Uterus (tissue), 4 donors: ENCODE measurements around the gene ERAS. TPM values are rescaled to one million over a fixed set of nuclear protein-coding genes. Genes with fewer than 3 reads are reported as not detected.

ENCODE experiments used
- DNase-seq, 2 donors: peaks; one replicate each; pipeline ENCODE4 v3.0.0-alpha.2; 2019 to 2020
- H3K27ac ChIP-seq, 2 donors: fragments of 200-600 bp; sonication (generic); 1 replicate in 1 of 2; 2 replicates in 1 of 2; pipeline ENCODE4 v1.5.1; 2016 to 2018
- H3K27me3 ChIP-seq, 2 donors: fragments of 200-600 bp; sonication (generic); one replicate each; pipeline ENCODE4 v1.5.1; 2018 to 2019; ENCODE audit warnings: control low read depth in 1 of 2
- H3K36me3 ChIP-seq, 2 donors: fragments of 200-600 bp; sonication (generic); one replicate each; pipeline ENCODE4 v1.5.1; 2019; ENCODE audit warnings: control low read depth in 1 of 2
- H3K4me1 ChIP-seq, 2 donors: fragments of 200-600 bp; sonication (generic); one replicate each; pipeline ENCODE4 v1.5.1; 2018 to 2019; ENCODE audit warnings: control low read depth in 1 of 2
- H3K4me3 ChIP-seq, 2 donors: fragments of 200-600 bp; sonication (generic); 1 replicate in 1 of 2; 2 replicates in 1 of 2; pipeline ENCODE4 v1.5.1; 2018 to 2019; ENCODE audit warnings: mild to moderate bottlenecking in 1 of 2
- H3K9me3 ChIP-seq, 2 donors: fragments of 200-600 bp; sonication (generic); one replicate each; pipeline ENCODE4 v1.5.1; 2019; ENCODE audit warnings: control low read depth in 1 of 2
- CTCF ChIP-seq, 4 experiments: fragments of 200-600 bp in 2 of 4; fragments of 450-650 bp in 2 of 4; sonication (generic) in 2 of 4; IDR thresholded peaks; one replicate each; pipeline ENCODE4 v1.5.1; 2016 to 2019; ENCODE audit warnings: antibody characterized with exemption in 4 of 4, mild to moderate bottlenecking in 2 of 4, moderate library complexity in 1 of 4
- POLR2A ChIP-seq, 2 donors: fragments of 450-650 bp; IDR thresholded peaks; one replicate each; pipeline ENCODE4 v1.6.1; 2016; ENCODE audit warnings: antibody characterized with exemption in 2 of 2, mild to moderate bottlenecking in 1 of 2, moderate library complexity in 1 of 2
- intact Hi-C: fragments of 100-400 bp; cut with DNase I; formaldehyde crosslinking; loops from one replicate; pipeline ENCODE4 v1.15.1; 2023; ENCODE audit warnings: low total_unique reads
- total RNA-seq, 4 donors: library from RNA; depleted of rRNA in 3 of 4; stranded (reverse); fragments of >200 nt in 3 of 4; gene quantifications; one replicate each; pipeline versions ENCODE4 v1.1.0 to v1.2.4, GENCODE V29; 2014 to 2023
- donor health status: DM: yes; HTN: yes; CAD: no.

Gene ERAS
- total RNA-seq, 4 donors from 2014 or later = 0.41 to 0.46 TPM; not detected in 2

DNA sequence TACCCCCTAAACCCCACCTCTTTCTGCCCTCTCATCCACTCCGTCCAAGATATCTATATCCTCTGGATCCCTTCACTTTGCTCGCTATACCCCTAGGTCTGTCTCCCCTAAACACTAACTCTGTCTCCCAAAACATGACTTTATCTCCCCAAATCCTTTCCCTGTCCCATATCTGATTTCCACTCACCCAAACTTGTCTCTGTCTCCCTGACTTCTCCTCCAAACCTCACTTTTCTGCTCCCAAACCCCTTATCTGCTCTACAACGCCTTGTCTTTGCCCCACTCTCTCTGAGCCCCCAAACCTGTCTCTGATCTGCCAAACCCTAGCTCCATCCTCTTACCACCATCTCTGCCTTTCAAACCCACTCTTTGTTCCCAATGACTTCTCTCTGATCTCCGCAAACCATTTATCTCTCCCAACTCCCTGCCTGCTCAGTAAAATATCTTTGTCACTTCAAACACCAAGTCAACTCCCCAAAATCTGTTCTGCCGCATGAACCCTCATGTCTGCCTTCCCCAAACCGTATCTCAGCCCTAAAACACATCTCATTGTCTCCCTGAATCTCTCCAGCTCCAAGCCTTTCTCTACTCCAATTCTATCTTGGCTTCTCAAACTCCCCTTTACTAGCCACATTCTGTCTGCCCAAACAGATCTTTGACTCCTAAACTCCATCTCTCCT, 39.3 kb upstream of the ERAS start:
- TF ChIP-seq CTCF (IDR thresholded peaks at IDR 0.05) (no peak), POLR2A (IDR thresholded peaks at IDR 0.05) (no peak)
- no peak for DNase-seq
- H3K4me1 ChIP-seq = no peaks in the 10 kb centered on the region
- H3K27ac ChIP-seq = no peak overlapping the region
- intact Hi-C loops = no loop called here
- H3K36me3 ChIP-seq = no peaks in the 10 kb centered on the region
- no peak overlapping the region for H3K4me3 ChIP-seq
- H3K27me3 ChIP-seq = no peaks in the 10 kb centered on the region
- H3K9me3 ChIP-seq = no peaks in the 10 kb centered on the region

DNA sequence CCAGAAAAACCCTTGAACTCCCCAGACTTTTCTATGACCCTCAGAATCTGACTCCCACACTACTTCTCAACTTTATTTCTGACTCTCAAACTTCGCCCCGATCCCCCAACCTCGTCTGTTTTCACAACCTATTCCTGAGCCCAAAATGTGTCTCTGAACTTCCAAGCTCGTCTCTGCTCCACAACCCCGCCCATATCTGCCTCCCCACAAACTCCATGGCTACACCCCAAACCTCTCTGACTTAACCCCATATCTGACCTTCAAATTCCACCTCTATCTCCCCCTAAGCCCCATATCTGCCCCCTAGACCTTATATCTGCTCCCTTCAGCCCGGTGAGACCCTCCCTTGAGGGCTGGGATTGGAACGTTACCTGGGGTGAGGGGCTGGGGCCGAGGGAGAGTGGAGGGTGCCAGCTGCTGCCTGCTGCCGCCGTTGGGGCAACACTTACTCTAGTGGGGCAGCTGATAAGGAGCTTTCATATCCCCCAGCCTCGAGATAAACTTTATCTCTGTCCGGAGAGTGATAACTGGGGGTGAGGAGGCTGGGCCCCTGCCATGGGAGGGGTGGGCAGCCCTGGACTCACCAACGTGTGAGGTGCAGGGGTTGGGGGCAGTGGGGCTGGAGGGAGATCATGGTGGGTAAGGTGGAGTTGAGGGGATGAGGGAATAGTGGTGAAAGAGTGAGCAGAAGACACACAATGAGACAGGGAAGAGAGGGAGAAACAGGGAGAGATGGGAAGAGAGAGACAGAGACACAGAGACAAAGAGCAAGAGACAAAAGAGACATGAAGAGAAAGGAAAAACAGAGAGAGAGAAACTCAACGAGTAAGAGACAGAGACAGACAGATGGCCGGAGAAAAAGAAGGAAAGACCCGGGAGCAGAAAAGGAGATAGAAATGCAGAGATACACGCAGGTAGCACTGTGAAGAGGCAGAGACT, 38.5 kb upstream of the ERAS start:
- H3K9me3 ChIP-seq = no peaks in the 10 kb centered on the region
- H3K36me3 ChIP-seq = no peaks in the 10 kb centered on the region
- no peak overlapping the region for H3K4me3 ChIP-seq
- DNase-seq = no peak
- no peaks in the 10 kb centered on the region for H3K27me3 ChIP-seq
- no peak overlapping the region for H3K27ac ChIP-seq
- TF ChIP-seq POLR2A (IDR thresholded peaks at IDR 0.05) = no peak
- no peak for TF ChIP-seq CTCF (IDR thresholded peaks at IDR 0.05)
- intact Hi-C loops = no loop called here
- H3K4me1 ChIP-seq = no peaks in the 10 kb centered on the region

DNA sequence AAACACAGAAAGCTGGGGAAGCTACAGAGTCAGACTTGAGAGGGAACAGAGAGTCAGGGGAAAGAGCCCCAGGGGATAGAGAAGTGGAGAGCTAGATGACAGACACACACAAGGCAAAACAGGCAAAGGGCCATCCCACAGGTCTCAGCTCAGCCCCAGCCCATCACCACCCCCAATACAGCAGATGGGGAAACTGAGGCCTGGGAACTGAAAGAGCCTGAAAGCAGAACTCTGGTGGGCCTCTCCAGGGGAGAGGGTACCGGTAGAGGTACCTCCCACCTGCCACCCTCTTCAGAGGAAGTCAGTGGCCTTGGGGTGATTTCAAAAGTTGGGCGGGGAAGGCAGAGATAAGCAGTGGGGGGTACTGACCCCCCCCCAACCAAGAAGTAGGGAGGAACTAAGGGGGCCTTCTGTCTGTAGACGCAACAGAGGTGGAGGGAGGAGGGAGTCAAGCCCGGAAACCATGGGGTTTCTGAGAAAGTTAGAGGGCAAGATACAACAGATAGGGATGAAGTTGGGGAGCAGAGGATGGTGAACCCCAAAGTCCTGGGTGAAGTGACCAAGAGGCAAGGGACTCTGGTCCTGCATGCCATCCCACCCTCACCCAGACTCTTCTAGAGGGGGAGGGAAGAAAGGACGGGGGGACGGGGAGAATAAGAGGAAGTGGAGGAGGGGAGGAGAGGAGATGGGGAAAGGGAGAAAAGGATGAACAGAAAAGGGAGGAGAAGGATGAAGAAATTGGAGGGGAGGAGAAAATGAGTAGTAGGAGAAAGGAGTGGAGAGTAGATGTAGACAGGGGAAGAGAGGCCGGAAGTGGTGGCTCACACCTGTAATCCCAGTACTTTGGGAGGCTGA, 36.7 kb upstream of the ERAS start:
- Histone ChIP-seq H3K9me3 (no peaks in the 10 kb centered on the region), H3K27me3 (no peaks in the 10 kb centered on the region), H3K36me3 (no peaks in the 10 kb centered on the region), H3K27ac (no peak overlapping the region), H3K4me1 (no peaks in the 10 kb centered on the region), H3K4me3 (no peak overlapping the region)
- intact Hi-C loops = no loop called here
- TF ChIP-seq CTCF (IDR thresholded peaks at IDR 0.05) (no peak), POLR2A (IDR thresholded peaks at IDR 0.05) (no peak)
- DNase-seq = no peak

DNA sequence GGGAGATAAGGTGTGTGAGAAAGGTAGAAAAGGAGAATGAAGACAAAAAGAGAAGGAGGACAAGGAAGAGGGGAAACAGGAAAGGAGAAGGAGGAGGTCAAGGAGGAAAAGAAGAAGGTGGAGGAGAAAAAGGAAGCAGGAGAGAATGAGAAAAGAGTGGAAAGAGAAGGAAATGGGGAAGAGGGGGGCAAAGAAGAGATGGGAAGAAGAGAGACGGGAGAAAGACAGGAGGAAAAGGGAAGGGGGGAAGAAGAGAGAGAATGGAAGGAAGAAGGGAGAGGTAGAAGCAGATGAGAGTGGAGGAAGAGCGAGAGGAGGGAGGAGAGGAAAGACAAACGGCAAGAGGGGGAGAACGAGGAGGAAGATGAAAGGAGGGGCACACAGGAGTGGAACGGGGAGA, 35.8 kb upstream of the ERAS start:
- H3K36me3 ChIP-seq = no peaks in the 10 kb centered on the region
- intact Hi-C loops = no loop called here
- no peaks in the 10 kb centered on the region for H3K27me3 ChIP-seq
- no peak overlapping the region for H3K4me3 ChIP-seq
- TF ChIP-seq POLR2A (IDR thresholded peaks at IDR 0.05) = no peak
- no peak for TF ChIP-seq CTCF (IDR thresholded peaks at IDR 0.05)
- no peak for DNase-seq
- H3K27ac ChIP-seq = no peak overlapping the region
- no peaks in the 10 kb centered on the region for H3K9me3 ChIP-seq
- H3K4me1 ChIP-seq = no peaks in the 10 kb centered on the region
